Cerebellar nuclear complex (tissue), 1 donor: ENCODE data around the gene EFNA3.

ENCODE experiments used
- DNase-seq, 2 experiments: peaks; one replicate each; lab custom pipeline; 2025; lab: John Stamatoyannopoulos, UW

The EFNA3 gene, protein sequence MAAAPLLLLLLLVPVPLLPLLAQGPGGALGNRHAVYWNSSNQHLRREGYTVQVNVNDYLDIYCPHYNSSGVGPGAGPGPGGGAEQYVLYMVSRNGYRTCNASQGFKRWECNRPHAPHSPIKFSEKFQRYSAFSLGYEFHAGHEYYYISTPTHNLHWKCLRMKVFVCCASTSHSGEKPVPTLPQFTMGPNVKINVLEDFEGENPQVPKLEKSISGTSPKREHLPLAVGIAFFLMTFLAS

DNA sequence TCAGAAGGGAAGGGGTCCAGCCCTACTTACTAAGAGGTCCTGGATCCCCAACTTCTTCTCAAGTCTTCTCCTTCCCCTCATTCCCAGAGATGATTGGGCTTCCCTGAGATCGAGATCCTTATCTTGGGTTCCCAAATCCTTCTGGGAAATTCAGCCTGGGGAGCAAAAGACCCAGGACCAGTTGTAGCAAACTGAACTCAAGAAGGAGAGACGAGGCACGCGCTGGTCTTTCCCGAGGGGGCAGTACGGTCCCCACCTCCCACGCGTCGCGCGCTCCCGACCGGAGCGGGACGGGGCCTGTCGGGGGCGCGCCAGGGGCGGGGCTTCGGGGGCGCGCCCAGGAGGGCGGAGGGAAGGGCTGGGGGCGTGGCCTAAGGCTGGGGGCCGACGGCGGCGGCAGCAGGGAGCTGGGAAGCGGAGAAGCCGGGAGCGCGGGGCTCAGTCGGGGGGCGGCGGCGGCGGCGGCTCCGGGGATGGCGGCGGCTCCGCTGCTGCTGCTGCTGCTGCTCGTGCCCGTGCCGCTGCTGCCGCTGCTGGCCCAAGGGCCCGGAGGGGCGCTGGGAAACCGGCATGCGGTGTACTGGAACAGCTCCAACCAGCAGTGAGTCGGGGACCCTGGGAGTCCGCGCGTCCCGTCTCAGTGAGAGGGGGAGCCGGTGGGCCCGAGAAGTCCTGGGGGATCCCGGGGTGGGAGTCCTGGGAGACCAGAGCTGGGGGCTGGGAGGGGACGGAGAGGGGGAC lies at the start of gene EFNA3:
TSS of gene EFNA3 (plus strand) at position 369 of the 741 bp plus-strand sequence. CDS start at position 474, 105 bp downstream.
- DNase-seq, result no peak

DNA sequence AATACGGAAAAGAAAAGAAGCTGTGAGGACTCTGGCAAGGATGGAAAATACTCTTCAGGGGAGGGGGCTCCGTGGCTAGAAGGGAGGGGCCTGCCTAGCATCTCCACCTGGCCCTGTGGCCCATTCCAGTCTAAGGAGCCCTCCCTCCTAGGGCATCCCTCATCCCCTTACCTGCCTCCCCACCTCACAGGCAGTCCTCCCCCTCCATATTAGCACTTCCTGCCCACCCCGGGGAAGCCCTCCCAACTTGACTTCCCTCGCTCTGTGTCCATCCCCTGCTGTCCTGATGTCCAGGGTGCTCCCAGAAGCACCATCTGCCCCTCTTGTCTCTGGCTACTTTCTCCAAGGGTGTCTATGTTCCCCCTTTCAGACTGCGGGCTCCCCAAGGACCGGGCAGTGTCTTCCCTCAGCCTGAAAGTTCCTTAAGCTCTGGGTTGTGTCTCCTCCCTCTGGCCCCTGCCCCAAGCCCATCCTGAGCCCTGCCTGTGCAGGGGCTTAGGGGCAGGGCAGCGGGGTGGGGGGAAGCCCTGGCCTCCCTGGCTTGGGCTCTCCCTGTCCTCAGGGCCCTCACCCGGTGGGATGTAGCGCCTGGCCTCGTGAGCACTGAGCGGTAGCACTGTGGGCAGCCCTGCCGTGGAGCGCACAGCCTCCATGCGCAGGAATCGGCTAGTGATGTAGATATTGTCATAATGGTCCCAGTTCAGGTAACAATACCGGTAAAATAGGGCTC lies 49.0 kb upstream of the EFNA3 start:
- no peak for DNase-seq

DNA sequence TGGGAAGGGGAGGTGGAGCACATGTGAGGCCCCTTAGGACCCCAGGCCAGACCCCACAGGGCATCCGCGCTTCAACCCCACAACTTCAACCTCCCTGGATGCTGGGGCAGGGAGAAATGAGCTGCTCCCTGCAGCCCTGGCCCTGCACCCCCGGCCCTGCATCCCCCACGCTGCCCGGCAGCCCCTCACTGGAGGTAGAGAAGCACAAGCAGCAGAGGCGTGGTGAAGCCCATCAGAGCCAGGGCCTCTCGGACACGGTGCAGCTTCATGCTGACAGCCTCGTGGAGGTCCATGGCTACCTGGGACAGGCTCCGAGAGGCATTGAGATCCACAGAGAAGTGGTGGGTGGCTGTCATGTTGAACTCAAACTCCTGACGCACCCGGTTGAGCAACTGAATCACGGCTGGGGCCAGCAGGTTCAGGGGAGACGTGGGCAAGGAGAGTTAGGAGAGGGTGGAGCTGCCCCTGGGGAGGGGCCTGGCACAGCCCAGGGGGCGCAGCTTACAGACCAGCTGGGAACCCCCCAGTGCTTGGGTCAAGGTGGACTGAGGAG lies 48.3 kb upstream of the EFNA3 start:
- DNase-seq, result no peak

DNA sequence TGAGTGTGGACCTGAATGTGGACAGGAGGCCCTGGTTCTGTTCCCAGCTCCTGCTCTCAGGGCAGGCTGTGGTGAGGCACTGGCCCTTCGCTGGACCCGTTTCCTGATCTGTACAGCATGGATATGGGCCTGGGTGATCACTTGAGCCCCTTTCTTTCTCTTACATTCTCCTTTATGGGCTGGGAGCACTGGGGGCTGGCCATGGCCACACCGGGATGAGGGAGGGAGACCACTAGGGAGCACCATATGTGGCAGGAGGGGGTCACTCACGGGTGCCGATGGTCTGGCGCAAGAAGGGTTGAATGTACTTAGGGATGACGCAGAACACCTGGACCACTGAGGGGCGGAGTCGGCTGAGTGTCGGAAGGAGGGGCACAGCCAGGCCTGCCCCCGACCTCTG lies 47.7 kb upstream of the EFNA3 start:
- DNase-seq, result no peak

DNA sequence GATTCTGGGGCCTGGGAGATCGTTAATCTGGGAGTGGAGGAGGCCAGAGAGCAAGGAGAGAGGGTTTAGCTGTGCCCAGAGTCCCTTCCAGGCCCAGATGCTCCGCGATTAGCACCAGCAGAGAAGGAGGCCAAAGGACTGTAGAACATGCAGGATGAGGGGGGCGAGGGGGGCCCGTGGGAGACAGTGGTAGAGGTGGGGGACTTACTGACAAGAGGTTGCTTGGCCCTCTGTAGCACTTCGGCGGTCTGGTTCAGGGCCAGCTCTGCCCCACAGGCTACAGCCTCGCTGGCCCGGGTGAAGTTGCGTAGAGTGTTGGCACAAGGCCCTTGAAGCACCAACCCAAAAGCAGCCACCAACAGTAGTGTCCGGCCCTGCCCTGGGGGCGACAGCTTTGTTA lies 45.8 kb upstream of the EFNA3 start:
- no peak for DNase-seq

DNA sequence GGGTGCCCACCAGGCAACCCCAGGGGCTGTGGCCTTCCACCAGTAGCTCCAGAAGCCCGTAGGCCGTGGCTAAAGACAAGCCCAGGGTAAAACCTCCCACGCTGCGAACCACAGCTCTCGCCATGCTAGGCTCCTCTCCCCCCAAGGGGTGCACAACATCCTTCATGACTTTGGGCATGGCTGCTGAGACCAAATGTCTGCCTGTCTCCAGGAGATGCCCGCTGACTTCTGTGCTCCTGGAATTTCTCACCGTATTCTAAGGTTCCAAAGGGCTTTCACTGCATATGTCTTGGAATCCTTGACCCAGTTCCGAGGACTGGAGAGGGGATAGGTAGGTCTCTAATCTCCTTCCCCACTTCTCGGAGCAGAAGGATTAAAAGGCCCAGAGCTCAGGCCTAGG lies 45.1 kb upstream of the EFNA3 start, which contains the start of the genes DCST1 and DCST2:
TSS of gene DCST1 (plus strand) at position 301 of the 400 bp plus-strand sequence. CDS start 213 bp downstream, outside the sequence.
TSS of gene DCST2 (minus strand) at position 258 of the 400 bp plus-strand sequence. CDS start at position 178, 80 bp downstream.
- DNase-seq, result no peak

DNA sequence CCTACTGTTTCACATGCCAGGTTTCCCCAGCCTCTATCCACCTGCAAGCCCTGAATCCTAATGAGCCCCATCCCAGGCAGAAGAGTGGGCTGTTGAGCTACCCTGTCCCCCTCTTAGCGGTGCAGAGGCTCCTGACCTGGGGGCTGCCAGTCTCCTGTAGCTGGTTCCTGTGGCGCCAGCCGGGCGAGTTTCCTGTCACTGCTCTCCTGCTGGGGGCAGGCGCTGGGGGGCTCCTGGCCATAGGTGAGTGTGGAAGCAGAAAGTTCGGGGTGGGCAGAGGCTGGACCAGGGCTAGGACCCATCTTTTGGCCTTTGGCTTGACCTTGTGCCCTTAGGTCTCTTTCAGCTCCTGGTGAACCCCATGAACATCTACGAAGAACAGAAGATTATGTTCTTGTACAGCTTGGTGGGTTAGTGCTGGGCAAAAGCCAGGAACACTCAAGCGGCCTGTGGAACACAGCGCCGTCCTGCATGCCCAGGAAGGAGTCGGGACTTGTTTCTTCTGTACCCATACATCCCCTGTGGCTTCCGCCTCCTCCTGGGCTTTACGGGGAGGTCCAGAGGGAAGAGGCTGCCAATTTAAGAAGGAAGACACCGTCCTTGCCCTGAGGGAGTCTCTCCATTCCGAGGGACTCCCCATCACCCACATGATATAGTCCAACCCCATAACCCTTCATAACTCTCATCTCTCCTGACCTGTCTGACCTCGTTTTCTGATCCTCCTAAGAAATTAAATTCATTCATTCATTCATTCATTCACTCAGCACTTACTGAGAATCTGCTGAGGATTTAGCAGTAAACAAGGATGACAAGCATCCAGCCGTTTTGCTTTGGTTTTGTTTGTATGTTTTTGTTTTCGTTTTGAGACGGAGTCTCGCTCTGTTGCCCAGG lies 44.1 kb upstream of the EFNA3 start:
- DNase-seq, result no peak

DNA sequence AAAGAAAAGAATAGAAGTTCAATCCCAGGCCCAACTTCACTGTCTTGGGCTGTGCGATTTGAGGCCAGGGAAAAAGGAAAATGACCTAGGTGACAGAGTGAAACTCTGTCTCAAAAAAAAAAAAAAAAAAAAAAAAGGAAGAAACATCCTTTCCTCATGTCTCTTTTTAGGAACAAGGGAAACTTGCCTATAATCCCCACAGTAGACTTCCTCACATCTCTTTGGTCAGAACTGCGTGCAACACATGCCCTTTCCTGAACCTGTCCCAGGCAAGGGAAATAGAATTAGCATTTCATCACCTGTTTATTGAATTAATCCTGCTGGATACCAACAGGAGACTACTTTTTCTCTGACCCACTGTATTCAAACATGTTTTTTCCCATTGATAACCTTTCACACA lies 42.7 kb upstream of the EFNA3 start:
- DNase-seq, result no peak

DNA sequence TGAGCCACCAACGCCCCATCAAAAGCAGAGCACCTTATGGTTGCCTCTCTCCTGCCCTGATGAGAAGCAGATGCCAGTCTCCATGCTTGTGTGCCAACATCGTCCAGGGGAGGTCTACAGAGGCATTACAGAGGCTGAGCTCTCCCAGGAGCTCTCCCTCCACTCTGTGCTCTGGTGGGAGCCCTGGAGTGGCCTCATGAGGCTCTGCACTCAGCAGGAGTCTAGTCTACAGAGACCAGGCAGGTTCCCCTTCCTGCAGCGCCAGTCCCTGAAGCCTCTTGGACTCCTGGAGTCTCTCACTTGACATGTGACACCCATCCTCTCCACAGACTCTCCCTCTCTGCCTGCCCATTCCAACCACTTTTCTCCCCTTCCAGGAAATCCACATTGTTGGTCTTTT lies 41.6 kb upstream of the EFNA3 start:
- DNase-seq, result no peak

DNA sequence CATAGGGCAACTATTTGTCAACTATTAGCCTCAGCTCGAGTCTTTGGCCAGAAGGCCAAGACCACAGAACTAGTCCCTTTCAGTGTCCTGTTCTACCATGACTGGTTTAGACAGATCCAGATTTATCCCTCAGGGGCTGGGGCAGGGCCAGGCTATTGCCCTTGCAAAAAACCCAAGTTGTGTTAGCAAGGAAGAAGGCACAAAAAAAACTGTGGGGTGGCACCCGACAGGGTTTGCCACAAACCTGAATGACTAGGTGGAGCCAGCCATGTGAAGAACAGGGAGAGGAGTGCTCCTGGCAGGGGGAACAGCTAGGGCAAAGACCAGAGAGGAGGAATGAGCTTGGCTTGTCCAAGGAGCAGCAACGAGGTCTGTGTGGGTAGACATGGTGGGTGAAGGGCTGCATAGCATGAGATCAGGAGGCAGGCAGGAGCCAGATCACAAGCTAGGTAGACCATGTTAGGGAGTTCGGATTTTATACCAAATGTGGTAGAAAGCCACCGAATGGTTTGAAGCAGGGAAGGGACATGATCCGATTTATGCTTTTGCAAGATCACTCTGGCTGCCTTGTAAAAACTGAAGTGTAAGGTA lies 40.7 kb upstream of the EFNA3 start:
- DNase-seq, result no peak

DNA sequence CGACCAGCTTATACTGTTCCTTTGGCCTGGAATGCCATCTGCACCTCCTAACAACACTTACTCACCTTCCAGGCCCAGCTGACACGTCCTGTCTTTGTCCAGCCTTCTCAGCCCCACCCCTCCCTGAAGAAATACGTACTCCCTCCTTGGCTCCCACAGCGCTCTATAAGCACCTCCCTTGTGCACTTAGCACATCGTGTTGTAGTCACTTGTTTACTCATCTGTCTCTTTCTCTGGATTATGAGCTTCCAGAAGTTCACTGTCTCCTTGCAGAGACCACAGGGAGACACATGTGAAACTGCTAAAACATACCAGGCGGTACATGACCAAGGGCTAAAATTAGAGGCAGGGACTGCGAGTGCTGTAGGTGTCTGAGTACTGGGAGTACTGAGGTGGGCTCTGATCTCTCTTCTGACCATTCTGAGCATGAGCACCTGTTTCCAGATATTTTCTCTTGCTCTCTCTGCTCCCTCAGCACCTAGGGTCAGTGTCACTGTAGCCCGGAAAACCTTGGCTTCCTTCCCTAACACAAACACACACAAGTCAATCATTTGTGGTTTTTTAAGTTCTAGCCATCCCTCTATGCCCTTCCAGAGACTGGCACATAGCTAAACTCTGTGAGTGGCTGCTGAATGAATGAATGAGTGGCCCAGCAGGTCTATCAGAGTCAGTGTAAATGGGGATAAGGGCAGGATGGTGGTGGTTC lies 39.9 kb upstream of the EFNA3 start:
- no peak for DNase-seq

DNA sequence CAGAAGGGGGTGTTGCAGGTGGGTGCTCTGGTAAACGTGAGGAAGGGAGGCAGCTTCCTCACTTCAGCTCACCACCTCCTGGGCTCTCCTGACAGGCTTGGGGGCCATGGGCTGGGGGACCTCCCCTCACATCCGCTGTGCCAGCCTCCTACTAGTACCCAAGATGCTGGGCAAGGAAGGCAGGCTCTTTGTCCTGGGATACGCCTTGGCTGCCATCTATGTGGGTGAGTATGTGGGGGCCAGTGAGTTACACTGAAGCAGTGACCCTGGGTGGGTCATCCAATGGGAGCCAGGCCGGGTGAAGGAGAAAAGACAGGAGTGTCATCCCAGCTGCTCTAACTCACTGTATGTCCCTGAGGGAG lies 39.3 kb upstream of the EFNA3 start:
- no peak for DNase-seq

DNA sequence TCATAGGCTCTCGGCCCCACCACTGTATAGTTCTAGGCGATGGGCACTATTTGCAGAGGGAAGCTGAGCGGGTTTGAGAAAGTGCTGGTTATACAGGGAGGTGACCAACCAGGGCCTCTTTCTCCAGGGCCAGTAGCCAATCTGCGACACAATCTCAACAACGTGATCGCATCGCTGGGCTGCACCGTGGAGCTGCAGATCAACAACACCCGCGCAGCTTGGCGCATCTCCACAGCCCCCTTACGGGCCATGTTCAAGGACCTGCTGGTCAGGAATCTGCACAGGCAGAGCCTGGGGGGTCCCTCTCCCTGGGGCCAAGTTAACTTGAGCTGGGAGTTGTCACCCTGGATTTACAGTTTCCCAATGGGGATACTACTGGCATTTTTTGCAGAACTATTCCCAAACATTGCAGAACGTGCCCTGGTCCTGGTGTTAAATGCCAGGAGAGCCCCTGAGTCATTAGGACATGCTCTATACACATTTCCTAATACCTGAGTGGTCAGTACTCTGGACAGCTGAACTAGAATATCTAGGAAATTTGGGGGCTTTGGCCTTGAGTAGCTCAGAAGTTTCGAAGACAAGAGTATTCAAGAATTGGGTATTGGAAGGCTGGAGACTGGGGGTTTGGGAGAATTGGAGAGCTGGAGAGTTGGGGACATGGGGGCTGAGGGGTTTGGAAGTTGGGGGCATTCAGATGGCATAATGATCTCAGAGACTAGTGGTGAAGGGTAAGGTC lies 38.1 kb upstream of the EFNA3 start:
- DNase-seq, result no peak

DNA sequence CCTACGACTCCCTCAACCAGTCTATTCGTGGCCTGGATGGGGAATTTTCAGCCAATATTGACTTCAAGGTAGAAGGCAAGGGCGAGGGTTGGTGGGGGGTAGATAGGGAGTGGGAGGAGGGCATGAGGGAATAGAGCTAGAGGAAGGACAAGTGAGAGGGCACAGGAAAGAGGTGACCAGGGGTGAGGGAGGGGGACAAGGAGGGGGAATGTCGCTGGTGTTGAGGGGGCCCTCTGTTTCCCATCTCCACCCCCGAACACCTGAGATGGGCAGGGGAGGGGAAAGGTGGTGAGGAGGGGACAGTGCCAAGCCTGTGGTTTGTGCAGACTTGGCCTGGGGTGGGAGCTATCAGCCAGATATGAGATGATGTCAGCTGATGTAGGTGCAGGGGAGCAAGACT lies 35.8 kb upstream of the EFNA3 start:
- DNase-seq, result no peak

DNA sequence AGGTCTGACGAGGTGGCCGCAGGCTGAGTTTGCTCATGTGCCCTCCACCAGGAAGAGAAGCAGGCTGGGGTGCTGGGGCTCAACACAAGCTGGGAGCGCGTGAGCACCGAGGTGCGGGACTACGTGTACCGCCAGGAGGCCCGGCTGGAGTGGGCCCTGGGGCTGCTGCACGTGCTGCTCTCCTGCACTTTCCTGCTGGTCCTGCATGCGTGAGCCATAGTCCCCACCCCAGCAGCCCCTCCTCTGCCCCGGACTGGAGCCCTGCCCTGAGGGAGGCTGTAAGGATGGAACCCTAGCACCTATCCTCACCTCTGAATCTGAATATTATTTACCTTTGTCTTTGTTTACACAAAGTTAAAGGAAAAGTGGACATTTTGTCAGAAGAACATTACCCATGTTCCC lies 35.3 kb upstream of the EFNA3 start:
- DNase-seq, result no peak

DNA sequence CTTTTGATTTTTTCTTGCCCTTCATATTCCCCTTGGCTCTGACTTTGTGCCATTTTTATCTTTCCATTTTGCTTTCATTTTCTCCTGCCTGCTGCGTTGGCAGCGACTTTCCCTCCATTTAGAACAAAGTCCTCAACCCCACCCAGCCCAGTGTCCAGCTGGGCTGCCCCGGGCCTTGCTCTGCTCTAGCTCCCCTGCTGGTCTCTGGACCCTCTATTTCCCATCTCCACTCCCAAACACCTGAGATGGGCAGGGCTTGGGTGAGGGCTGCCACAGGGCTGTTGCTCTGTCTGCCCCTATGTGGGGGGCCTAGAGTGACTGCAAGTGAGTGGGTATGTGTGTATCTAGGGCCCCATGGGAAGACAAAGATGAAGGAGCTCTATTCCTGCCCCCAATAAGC lies 34.8 kb upstream of the EFNA3 start:
- DNase-seq, result no peak

DNA sequence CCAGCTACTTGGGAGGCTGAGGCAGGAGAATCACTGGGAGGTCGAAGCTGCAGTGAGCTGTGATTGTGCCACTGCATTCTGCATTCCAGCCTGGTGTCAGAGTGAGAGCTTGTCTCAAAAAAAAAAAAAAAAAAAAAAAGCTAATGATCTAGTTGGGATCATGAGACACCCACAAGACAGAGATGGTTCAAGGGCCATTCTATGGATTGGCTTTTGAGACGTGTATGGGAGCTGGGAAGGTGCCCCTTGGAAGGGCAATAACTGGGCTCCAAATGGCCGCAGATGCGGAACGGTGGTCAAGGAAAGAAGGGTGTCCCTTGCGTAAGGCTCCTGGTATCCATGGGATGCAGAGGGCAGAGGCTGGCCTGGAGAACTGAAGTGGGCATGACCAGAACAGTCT lies 34.3 kb upstream of the EFNA3 start:
- DNase-seq, result no peak

DNA sequence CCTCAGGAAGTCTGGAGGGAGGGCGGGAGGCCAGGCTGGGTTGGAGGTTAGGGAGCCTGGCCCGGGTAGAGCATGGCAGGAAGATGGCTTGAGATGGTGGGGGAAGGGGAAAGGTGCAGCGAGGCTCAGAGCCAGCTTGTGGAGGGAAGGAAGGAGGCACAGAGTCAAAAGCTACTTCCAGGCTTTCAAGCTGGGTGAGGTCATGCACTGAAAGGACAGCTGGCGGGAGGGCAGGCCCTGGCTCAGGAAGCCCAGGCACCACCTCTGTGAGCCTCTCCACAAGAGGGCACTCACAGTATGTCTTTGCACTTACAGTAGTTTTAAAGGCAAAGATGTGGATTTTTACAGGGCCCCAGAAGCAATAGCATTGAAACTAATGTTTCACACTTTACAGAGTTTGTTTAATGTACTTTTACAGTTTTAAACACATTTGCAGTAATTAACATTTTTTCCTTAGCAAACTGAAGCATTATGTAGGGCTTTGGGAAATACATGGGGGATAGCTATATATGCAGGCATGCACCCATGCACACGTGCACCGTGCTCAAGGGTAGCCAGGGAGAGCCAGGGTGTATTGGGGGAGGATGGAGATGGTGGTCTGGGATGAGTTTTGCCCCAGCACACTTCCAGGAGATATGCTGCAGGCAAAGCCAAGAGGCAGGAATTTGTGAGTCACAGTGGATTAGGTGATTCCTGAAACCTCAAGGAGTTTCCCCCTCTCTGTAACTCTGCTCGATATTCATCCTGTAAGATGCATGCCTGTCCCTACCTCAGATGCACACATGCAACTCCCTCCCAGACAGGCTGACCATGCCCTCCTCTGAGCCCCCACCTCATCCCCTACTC lies 33.6 kb upstream of the EFNA3 start:
- no peak for DNase-seq
